Activated naive CD8-positive, alpha-beta T cell treated with anti-CD3 and anti-CD28 coated beads, Interleukin-2, amount 10 ng/mL, durations not matched to agents 7 days and 5 days (primary cell): Measurements from ENCODE around the gene RNASE9. TPM values are rescaled to one million over a fixed set of nuclear protein-coding genes. Genes with fewer than 3 reads are reported as not detected.

Experiments used
- total RNA-seq, 2 experiments: library from RNA; stranded (reverse); gene quantifications; one replicate each; pipeline ENCODE4 v1.2.3, GENCODE V29; 2021

Gene RNASE9
- total RNA-seq, 2 experiments from 2014 or later = not detected

Other genes with a start within 250 kb of the RNASE9 start
- gene CCNB1IP1, start 227.8 kb downstream of the RNASE9 start, total RNA-seq = 10 to 100 TPM; 35.0 to 39.5 TPM
- gene PARP2, start 217.4 kb downstream of the RNASE9 start, total RNA-seq = 10 to 100 TPM; 28.3 to 32.7 TPM
- gene TEP1, start 147.5 kb downstream of the RNASE9 start, total RNA-seq = 10 to 100 TPM; 57.9 to 68.3 TPM
- 1 to 10 TPM; 3.4 to 3.6 TPM for gene KLHL33, start 124.9 kb downstream of the RNASE9 start, total RNA-seq
- 10 to 100 TPM; 63.5 to 65.3 TPM for gene OSGEP, start 106.2 kb downstream of the RNASE9 start, total RNA-seq
- gene APEX1, start 105.8 kb downstream of the RNASE9 start, total RNA-seq = 100 to 1,000 TPM; 118 to 123 TPM
- gene PIP4P1, start 99.6 kb downstream of the RNASE9 start, total RNA-seq = 10 to 100 TPM; 42.4 to 45.8 TPM
- 100 to 1,000 TPM; 135 to 141 TPM for gene PNP, start 91.6 kb downstream of the RNASE9 start, total RNA-seq
- gene RNASE10, start 55.5 kb downstream of the RNASE9 start, total RNA-seq = 1 to 10 TPM in 1 of 2 experiments, under 1 TPM in 1; 0.44 to 1.2 TPM
- not detected for gene RNASE11, start 27.0 kb upstream of the RNASE9 start, total RNA-seq
- not detected for gene RNASE12, start 30.3 kb upstream of the RNASE9 start, total RNA-seq
- gene OR6S1, start 80.6 kb upstream of the RNASE9 start, total RNA-seq = not detected
- gene RNASE4, start 123.5 kb upstream of the RNASE9 start, total RNA-seq = 1 to 10 TPM in 1 of 2 experiments, under 1 TPM in 1; 0.62 to 1.0 TPM
- gene ANG, start 127.7 kb upstream of the RNASE9 start, total RNA-seq = 1 to 10 TPM; 1.0 to 1.5 TPM
- gene EDDM3A, start 184.8 kb upstream of the RNASE9 start, total RNA-seq = not detected
- not detected for gene EDDM3B, start 207.4 kb upstream of the RNASE9 start, total RNA-seq
- 1 to 10 TPM in 1 of 2 experiments, under 1 TPM in 1; 0.96 to 1.4 TPM for gene RNASE6, start 220.2 kb upstream of the RNASE9 start, total RNA-seq
- 1 to 10 TPM; 2.8 to 4.5 TPM for gene RNASE1, start 241.8 kb upstream of the RNASE9 start, total RNA-seq